BJ (cell line): Measurements from ENCODE around the gene TMEM256. TPM values are rescaled to one million over a fixed set of nuclear protein-coding genes. Genes with fewer than 3 reads are reported as not detected.

Source experiments
- CTCF ChIA-PET: fragments of 350-600 bp; formaldehyde crosslinking; extraction: SDS; loops from one replicate; lab custom pipeline; 2021; ENCODE audit warnings: antibody characterized with exemption, inconsistent platforms; lab: Yijun Ruan, JAX
- POLR2A ChIA-PET: fragments of 300-600 bp; sonication (Branson Sonifier 250); formaldehyde crosslinking; extraction: SDS; loops from one replicate; lab custom pipeline; 2021; ENCODE audit warnings: antibody characterized with exemption; lab: Charles Lee
- DNase-seq: peaks from one replicate; pipeline ENCODE4 v3.0.0-alpha.2; 2011; ENCODE audit warnings: low read depth
- H3K27me3 ChIP-seq: 2 replicates; pipeline ENCODE4 v1.6.0; 2011; ENCODE audit warnings: low read length; ENCODE audit not compliant: control insufficient read depth, insufficient read depth
- H3K36me3 ChIP-seq: 2 replicates; pipeline ENCODE4 v1.5.1; 2011; ENCODE audit warnings: low read length; ENCODE audit not compliant: control insufficient read depth, insufficient read depth
- H3K4me3 ChIP-seq: 2 replicates; pipeline ENCODE4 v1.5.1; 2011; ENCODE audit warnings: low read depth, mild to moderate bottlenecking, control low read depth, low read length
- polyA plus RNA-seq: library from polyadenylated mRNA; depleted of rRNA; stranded (reverse); fragments of >200 nt; gene quantifications from 2 replicates; pipeline ENCODE4 v1.2.3, GENCODE V29; 2011
- TF ChIP-seq, protein P1 (sequence below): IDR thresholded peaks from 2 replicates; pipeline ENCODE4 v1.5.1; 2011; ENCODE audit warnings: low read depth, mild to moderate bottlenecking, control low read depth, inconsistent platforms, low read length, moderate library complexity; ENCODE audit not compliant: insufficient read depth

Gene TMEM256
- polyA plus RNA-seq, 1 experiment, result 101 TPM

DNA sequence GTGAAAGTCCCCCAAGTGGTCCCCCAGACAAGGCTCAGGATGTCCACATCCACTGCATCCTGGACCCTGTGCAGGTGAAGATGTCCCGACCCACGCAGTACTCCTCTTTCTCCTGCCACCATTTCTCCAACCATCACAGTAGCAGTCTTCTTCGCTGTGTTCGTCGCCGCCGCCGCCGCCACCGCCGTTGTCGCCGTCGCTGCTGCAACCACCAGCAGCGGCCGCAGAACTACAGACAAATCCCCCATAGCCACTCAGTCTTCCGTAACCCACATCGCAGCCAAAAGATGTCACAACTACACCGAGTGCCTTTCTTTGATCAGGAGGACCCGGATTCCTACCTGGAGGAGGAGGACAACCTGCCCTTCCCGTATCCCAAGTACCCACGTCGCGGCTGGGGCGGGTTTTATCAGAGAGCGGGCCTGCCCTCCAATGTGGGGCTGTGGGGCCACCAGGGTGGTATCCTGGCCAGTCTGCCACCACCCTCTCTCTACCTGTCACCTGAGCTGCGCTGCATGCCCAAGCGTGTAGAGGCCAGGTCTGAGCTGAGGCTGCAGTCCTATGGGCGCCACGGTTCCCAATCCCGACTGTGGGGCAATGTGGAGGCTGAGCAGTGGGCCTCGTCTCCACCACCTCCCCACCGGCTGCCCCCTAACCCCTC, 22.4 kb upstream of the TMEM256 start:
- Histone ChIP-seq H3K4me3 (no peak overlapping the region), H3K36me3 (no peaks in the 10 kb centered on the region), H3K27me3 (no peaks in the 10 kb centered on the region)
- ChIA-PET CTCF (no interaction called here), POLR2A (no interaction called here)
- TF ChIP-seq, protein P1, sequence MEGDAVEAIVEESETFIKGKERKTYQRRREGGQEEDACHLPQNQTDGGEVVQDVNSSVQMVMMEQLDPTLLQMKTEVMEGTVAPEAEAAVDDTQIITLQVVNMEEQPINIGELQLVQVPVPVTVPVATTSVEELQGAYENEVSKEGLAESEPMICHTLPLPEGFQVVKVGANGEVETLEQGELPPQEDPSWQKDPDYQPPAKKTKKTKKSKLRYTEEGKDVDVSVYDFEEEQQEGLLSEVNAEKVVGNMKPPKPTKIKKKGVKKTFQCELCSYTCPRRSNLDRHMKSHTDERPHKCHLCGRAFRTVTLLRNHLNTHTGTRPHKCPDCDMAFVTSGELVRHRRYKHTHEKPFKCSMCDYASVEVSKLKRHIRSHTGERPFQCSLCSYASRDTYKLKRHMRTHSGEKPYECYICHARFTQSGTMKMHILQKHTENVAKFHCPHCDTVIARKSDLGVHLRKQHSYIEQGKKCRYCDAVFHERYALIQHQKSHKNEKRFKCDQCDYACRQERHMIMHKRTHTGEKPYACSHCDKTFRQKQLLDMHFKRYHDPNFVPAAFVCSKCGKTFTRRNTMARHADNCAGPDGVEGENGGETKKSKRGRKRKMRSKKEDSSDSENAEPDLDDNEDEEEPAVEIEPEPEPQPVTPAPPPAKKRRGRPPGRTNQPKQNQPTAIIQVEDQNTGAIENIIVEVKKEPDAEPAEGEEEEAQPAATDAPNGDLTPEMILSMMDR, result no peak
- DNase-seq, result no peak

GRCh38 chr17:7425756-7426155, 21.9 kb upstream of the TMEM256 start:
- TF ChIP-seq, protein P1, result no peak
- Histone ChIP-seq H3K36me3 (no peaks in the 10 kb centered on the region), H3K4me3 (no peak overlapping the region), H3K27me3 (no peaks in the 10 kb centered on the region)
- CTCF ChIA-PET, result no interaction called here
- POLR2A ChIA-PET, result interaction anchor here (0.6 kb wide), 1 partner anchor 135 kb away, joined by 3 read pairs; no protein-coding TSS in a partner anchor
- no peak for DNase-seq

GRCh38 chr17:7425316-7425715, 21.4 kb upstream of the TMEM256 start, which contains the start of gene SPEM2:
TSS of gene SPEM2 (plus strand) at chr17:7425616. CDS start at chr17:7425689, 73 bp downstream.
- H3K4me3 ChIP-seq, result no peak within 1 kb of the TSS
- TF ChIP-seq, protein P1, result no peak
- no peak for DNase-seq
- ChIA-PET CTCF (no interaction called here), POLR2A (interaction anchor here (0.6 kb wide), 1 partner anchor 136 kb away, joined by 3 read pairs; no protein-coding TSS in a partner anchor)
- no peaks in the 10 kb centered on the region for H3K27me3 ChIP-seq
- no peaks in the 10 kb centered on the region for H3K36me3 ChIP-seq

- no peaks in the 10 kb centered on the region for H3K36me3 ChIP-seq
- CTCF ChIA-PET, result no interaction called here
- no peak overlapping the region for H3K4me3 ChIP-seq
- POLR2A ChIA-PET, result no interaction called here
- no peak for DNase-seq
- H3K27me3 ChIP-seq, result no peaks in the 10 kb centered on the region
- TF ChIP-seq, protein P1, result no peak
These were observed 19.8 kb upstream of the TMEM256 start for GRCh38 chr17:7423679-7424078.

DNA sequence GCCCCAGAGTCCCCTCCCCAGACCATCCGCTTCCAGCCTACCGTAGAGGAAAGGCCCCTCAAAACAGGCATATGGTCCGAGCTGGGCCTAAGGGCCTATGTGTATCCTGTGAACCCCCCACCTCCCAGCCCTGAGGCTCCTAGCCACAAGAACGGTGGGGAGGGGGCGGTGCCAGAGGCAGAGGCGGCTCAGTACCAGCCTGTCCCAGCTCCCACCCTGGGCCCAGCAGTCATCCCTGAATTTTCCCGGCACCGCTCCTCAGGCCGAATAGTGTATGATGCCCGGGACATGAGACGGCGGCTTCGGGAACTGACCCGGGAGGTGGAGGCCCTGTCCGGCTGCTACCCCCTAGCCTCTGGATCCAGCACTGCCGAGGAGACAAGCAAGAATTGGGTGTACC, 17.3 kb upstream of the TMEM256 start:
- ChIA-PET CTCF (interaction anchor here (0.9 kb wide), 1 partner anchor 9 kb away, joined by 3 read pairs; no protein-coding TSS in a partner anchor), POLR2A (no interaction called here)

More for the DNA sequence above, 17.3 kb upstream of the TMEM256 start:
- Histone ChIP-seq H3K36me3 (peaks cover 7% of the 10 kb centered on the region), H3K27me3 (no peaks in the 10 kb centered on the region), H3K4me3 (no peak overlapping the region)
- DNase-seq, result no peak
- TF ChIP-seq, protein P1, result no peak
